ENCODE measurements around the gene COQ8B. TPM values are rescaled to one million over a fixed set of nuclear protein-coding genes. Genes with fewer than 3 reads are reported as not detected.

COQ8B gene
- total RNA-seq, 1 experiment from 2014 or later: 57.7 TPM

- POLR2A ChIA-PET (ENCODE audit: unreplicated experiment): no interaction called here
- Histone ChIP-seq H3K27me3 (ENCODE audit: insufficient read depth, low read depth) (no peaks in the 10 kb centered on the region), H4K20me1 (ENCODE audit: insufficient read depth) (peaks cover 63% of the 10 kb centered on the region), H3K4me3 (no peak overlapping the region), H3K9me2 (ENCODE audit: insufficient read depth) (no peaks in the 10 kb centered on the region), H3K9me3 (ENCODE audit: insufficient read depth, low read depth) (no peaks in the 10 kb centered on the region), H3K4me2 (no peak overlapping the region), H3K36me3 (ENCODE audit: low read depth) (peaks cover 60% of the 10 kb centered on the region), H3K79me2 (ENCODE audit: low read depth) (peaks cover 6% of the 10 kb centered on the region; the same call in 1 of the 2 replicates), H3F3A (ENCODE audit: insufficient read depth, low read depth) (peaks cover 66% of the 10 kb centered on the region; the same call in 1 of the 2 replicates), H2AFZ (no peak overlapping the region), H3K27ac (no peak overlapping the region), H3K4me1 (replicated peaks; ENCODE audit: insufficient read depth) (no peaks in the 10 kb centered on the region)
- TF ChIP-seq EZH2 (IDR thresholded peaks at IDR 0.05; ENCODE audit: low read depth) (no peak), CTCF (conservative IDR thresholded peaks at IDR 0.05) (no peak)
- BruUV-seq (replicated peaks): no TSS peak
- intact Hi-C loops (cut with micrococcal nuclease; ENCODE audit: unreplicated experiment): no loop called here
- CTCF ChIA-PET: no interaction called here
- DNase-seq: no peak
Measured at GRCh38 chr19:40763526-40763925, 46.8 kb upstream of the COQ8B start.

GRCh38 chr19:40762754-40763470 is 46.2 kb upstream of the COQ8B start:
- Histone ChIP-seq H3K36me3 (ENCODE audit: low read depth) (peaks cover 65% of the 10 kb centered on the region), H3K4me3 (no peak overlapping the region), H3K27ac (no peak overlapping the region), H3K9me3 (ENCODE audit: insufficient read depth, low read depth) (no peaks in the 10 kb centered on the region), H4K20me1 (ENCODE audit: insufficient read depth) (peaks cover 69% of the 10 kb centered on the region), H2AFZ (no peak overlapping the region), H3K79me2 (ENCODE audit: low read depth) (peaks cover 12% of the 10 kb centered on the region; the same call in 1 of the 2 replicates), H3F3A (ENCODE audit: insufficient read depth, low read depth) (peaks cover 67% of the 10 kb centered on the region; the same call in 1 of the 2 replicates), H3K4me1 (replicated peaks; ENCODE audit: insufficient read depth) (no peaks in the 10 kb centered on the region), H3K9me2 (ENCODE audit: insufficient read depth) (no peaks in the 10 kb centered on the region), H3K27me3 (ENCODE audit: insufficient read depth, low read depth) (no peaks in the 10 kb centered on the region), H3K4me2 (no peak overlapping the region)
- POLR2A ChIA-PET (ENCODE audit: unreplicated experiment): no interaction called here
- CTCF ChIA-PET: no interaction called here
- intact Hi-C loops (cut with micrococcal nuclease; ENCODE audit: unreplicated experiment): no loop called here
- no peak for DNase-seq
- BruUV-seq (replicated peaks): no TSS peak
- TF ChIP-seq EZH2 (IDR thresholded peaks at IDR 0.05; ENCODE audit: low read depth) (no peak), CTCF (conservative IDR thresholded peaks at IDR 0.05) (no peak)

- H4K20me1 ChIP-seq (ENCODE audit: insufficient read depth): peaks cover 93% of the 10 kb centered on the region
- DNase-seq: no peak
- H3F3A ChIP-seq (ENCODE audit: insufficient read depth, low read depth): peaks cover 38% of the 10 kb centered on the region; the same call in 1 of the 2 replicates
- H3K4me1 ChIP-seq (replicated peaks; ENCODE audit: insufficient read depth): peaks cover 3% of the 10 kb centered on the region
- intact Hi-C loops (cut with micrococcal nuclease; ENCODE audit: unreplicated experiment): no loop called here
- H2AFZ ChIP-seq: no peak overlapping the region
- no peaks in the 10 kb centered on the region for H3K27me3 ChIP-seq (ENCODE audit: insufficient read depth, low read depth)
- no peaks in the 10 kb centered on the region for H3K9me3 ChIP-seq (ENCODE audit: insufficient read depth, low read depth)
- no peak for TF ChIP-seq EZH2 (IDR thresholded peaks at IDR 0.05; ENCODE audit: low read depth)
- no peak for TF ChIP-seq CTCF (conservative IDR thresholded peaks at IDR 0.05)
- peaks cover 43% of the 10 kb centered on the region for H3K79me2 ChIP-seq (ENCODE audit: low read depth)
- H3K9me2 ChIP-seq (ENCODE audit: insufficient read depth): no peaks in the 10 kb centered on the region
- H3K27ac ChIP-seq: no peak overlapping the region
- H3K36me3 ChIP-seq (ENCODE audit: low read depth): peaks cover 68% of the 10 kb centered on the region
- BruUV-seq (replicated peaks): no TSS peak
- POLR2A ChIA-PET (ENCODE audit: unreplicated experiment): no interaction called here
- CTCF ChIA-PET: no interaction called here
- no peak overlapping the region for H3K4me3 ChIP-seq
- no peak overlapping the region for H3K4me2 ChIP-seq
Measured at GRCh38 chr19:40759352-40759751, 42.7 kb upstream of the COQ8B start.
